Measurements from ENCODE around the gene HDAC8. TPM values are rescaled to one million over a fixed set of nuclear protein-coding genes. Genes with fewer than 3 reads are reported as not detected.
"Not testable (repeated sequence)": the region's sequence is repeated elsewhere in the genome, so short reads cannot be mapped to it uniquely, and the experiment has no call there.

HDAC8 gene
- total RNA-seq, 1 donor = 28.1 TPM

GRCh38 chrX:72340041-72340440 is 232.6 kb downstream of the HDAC8 start:
- DNase-seq (ENCODE audit: low read depth) = no peak
- TF ChIP-seq CTCF (IDR thresholded peaks at IDR 0.05; ENCODE audit: insufficient read depth, low read depth, low read length) = no peak
- no peak overlapping the region for H3K4me3 ChIP-seq (ENCODE audit: low read depth, low read length)

GRCh38 chrX:72330131-72330530 is 242.5 kb downstream of the HDAC8 start:
- H3K4me3 ChIP-seq (ENCODE audit: low read depth, low read length) = no peak overlapping the region
- TF ChIP-seq CTCF (IDR thresholded peaks at IDR 0.05; ENCODE audit: insufficient read depth, low read depth, low read length) = no peak
- no peak for DNase-seq (ENCODE audit: low read depth)

GRCh38 chrX:72326605-72327300 is 245.9 kb downstream of the HDAC8 start:
- TF ChIP-seq CTCF (IDR thresholded peaks at IDR 0.05; ENCODE audit: insufficient read depth, low read depth, low read length) = no peak
- H3K4me3 ChIP-seq (ENCODE audit: low read depth, low read length) = no peak overlapping the region
- no peak for DNase-seq (ENCODE audit: low read depth)

- H3K4me3 ChIP-seq (ENCODE audit: low read depth, low read length); DNase-seq (ENCODE audit: low read depth): not testable (repeated sequence)
These were observed 253.0 kb downstream of the HDAC8 start for GRCh38 chrX:72319651-72320050.

- DNase-seq (ENCODE audit: low read depth) = no peak
- H3K4me3 ChIP-seq (ENCODE audit: low read depth, low read length) = no peak overlapping the region
- TF ChIP-seq CTCF (IDR thresholded peaks at IDR 0.05; ENCODE audit: insufficient read depth, low read depth, low read length) = no peak
These were observed 255.5 kb downstream of the HDAC8 start for GRCh38 chrX:72317139-72317538.

- no peak overlapping the region for H3K4me3 ChIP-seq (ENCODE audit: low read depth, low read length)
- no peak for TF ChIP-seq CTCF (IDR thresholded peaks at IDR 0.05; ENCODE audit: insufficient read depth, low read depth, low read length)
- no peak for DNase-seq (ENCODE audit: low read depth)
These were observed 256.1 kb downstream of the HDAC8 start for GRCh38 chrX:72316408-72317110.

GRCh38 chrX:72314881-72315280 is 257.8 kb downstream of the HDAC8 start:
- TF ChIP-seq CTCF (IDR thresholded peaks at IDR 0.05; ENCODE audit: insufficient read depth, low read depth, low read length) = no peak
- no peak overlapping the region for H3K4me3 ChIP-seq (ENCODE audit: low read depth, low read length)
- no peak for DNase-seq (ENCODE audit: low read depth)

Measured in fibroblast of villous mesenchyme (primary cell).